ENCODE results near the gene TUBB3. TPM values are rescaled to one million over a fixed set of nuclear protein-coding genes. Genes with fewer than 3 reads are reported as not detected.

TUBB3 gene
- total and polyA plus RNA-seq, 9 of the 15 experiments (the other 6 are each of a cell fraction or from before 2014, with no cell fraction given), result 0.18 to 12.5 (median 5.0) TPM

GRCh38 chr16:89912143-89912542 lies 11.0 kb upstream of the TUBB3 start:
- Histone ChIP-seq H3K9ac (ENCODE audit: insufficient read depth in 1 of 2, low read depth in 2 of 2, low read length in 2 of 2) (no peak overlapping the region), H3K79me2 (ENCODE audit: control insufficient read depth, insufficient read depth, low read length) (no peaks in the 10 kb centered on the region), H3K27me3 (ENCODE audit: control insufficient read depth in 2 of 2, insufficient read depth in 2 of 2, low read length in 2 of 2) (no peaks in the 10 kb centered on the region), H3K36me3 (ENCODE audit: control insufficient read depth, insufficient read depth, low read length) (peaks cover 44% of the 10 kb centered on the region; the same call in 2 of the 3 replicates), H2AFZ (ENCODE audit: low read depth, low read length) (no peak overlapping the region), H3K9me3 (replicated peaks; ENCODE audit: control insufficient read depth, insufficient read depth, low read depth, low read length) (no peaks in the 10 kb centered on the region), H3K4me3 (no peak overlapping the region), H3K4me2 (ENCODE audit: insufficient read depth, low read length) (no peak overlapping the region), H3K4me1 (replicated peaks in 1 of 2; ENCODE audit: control insufficient read depth in 2 of 2, insufficient read depth in 2 of 2, low read length in 2 of 2) (peaks cover 0 to 46% of the 10 kb centered on the region in 2 experiments; a peak in 2 of 5 replicates), H3K9me1 (ENCODE audit: control insufficient read depth, insufficient read depth, low read length) (no peaks in the 10 kb centered on the region), H3K27ac (ENCODE audit: extremely low read depth, low read depth, low read length) (no peak overlapping the region), H4K20me1 (replicated peaks; ENCODE audit: control insufficient read depth, insufficient read depth, low read length) (no peaks in the 10 kb centered on the region)
- TF ChIP-seq ZNF311 (CRISPR knock-in tag; IDR thresholded peaks at IDR 0.05), result no peak
- peak; percentile 27 for TF ChIP-seq POLR2A (conservative IDR thresholded peaks at IDR 0.05)
- TF ChIP-seq POLR2AphosphoS5 (IDR thresholded peaks at IDR 0.05; ENCODE audit: control insufficient read depth, insufficient read depth, low read depth, low read length), result peak; percentile 1; the same call in 1 of the 2 replicates
- TF ChIP-seq POLR2G (IDR thresholded peaks at IDR 0.05; ENCODE audit: low read depth, low read length), result peak; percentile 41; the same call in 1 of the 2 replicates
- TF ChIP-seq STAT5B (CRISPR knock-in tag; IDR thresholded peaks at IDR 0.05), result no peak
- no peak for TF ChIP-seq ZBTB49 (CRISPR knock-in tag; IDR thresholded peaks at IDR 0.05; ENCODE audit: borderline replicate concordance)
- intact Hi-C loops (cut with micrococcal nuclease), result loop anchor here (5.0 kb wide), 1 partner anchor 210 kb away; the partner anchor contains the start of gene SPATA2L
- no TSS peak for BruUV-seq (replicated peaks)
- no peak for FAIRE-seq
- 95% methylated on average over 11 of the region's 13 CpGs for WGBS (ENCODE audit: insufficient coverage, low coverage, missing lambda C conversion rate)
- DNase-seq (ENCODE audit: extremely low read depth in 1 of 4, low spot score in 3 of 4), result no peak
- no peak for ATAC-seq
- ChIA-PET POLR2A (interaction anchor here (0.8 to 4.2 kb wide), 3 partner anchors 11 to 206 kb away, joined by 3 to 19 read pairs (median 3); partner anchors contain the start of gene TUBB3), CTCF (ENCODE audit: low intra/inter-chr PET ratio) (no interaction called here)
- in situ Hi-C loops (cut with MboI), result no loop called here

All from K562 (cell line).